GM12873 (cell line): Measurements from ENCODE around the gene TAF13.

Source experiments
- TF ChIP-seq, protein P1 (sequence below): IDR thresholded peaks from 2 replicates; pipeline ENCODE4 v1.5.1; 2012; ENCODE audit warnings: low read depth, mild to moderate bottlenecking, moderate library complexity, low read length, control low read depth; ENCODE audit not compliant: insufficient read depth; ENCODE audit errors: missing control alignments

Gene TAF13

DNA sequence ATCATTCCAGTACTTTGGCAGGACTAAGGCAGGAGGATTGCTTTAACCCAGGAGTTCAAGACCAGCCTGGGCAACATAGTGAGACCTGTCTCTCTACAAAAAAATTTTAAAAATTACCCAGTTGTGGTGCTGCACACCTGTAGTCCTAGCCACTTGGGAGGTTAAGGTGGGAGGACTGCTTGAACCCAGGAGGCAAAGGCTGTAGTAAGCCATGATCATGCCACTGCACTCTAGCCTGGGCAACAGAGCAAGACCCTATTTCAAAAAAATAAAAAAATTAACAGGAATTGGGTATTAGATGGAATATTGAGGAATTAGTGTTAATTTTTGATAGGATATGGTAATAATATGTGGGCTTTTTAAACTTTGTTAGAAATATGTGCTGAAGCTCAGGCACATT is 16.8 kb downstream of the TAF13 start:
- TF ChIP-seq, protein P1, sequence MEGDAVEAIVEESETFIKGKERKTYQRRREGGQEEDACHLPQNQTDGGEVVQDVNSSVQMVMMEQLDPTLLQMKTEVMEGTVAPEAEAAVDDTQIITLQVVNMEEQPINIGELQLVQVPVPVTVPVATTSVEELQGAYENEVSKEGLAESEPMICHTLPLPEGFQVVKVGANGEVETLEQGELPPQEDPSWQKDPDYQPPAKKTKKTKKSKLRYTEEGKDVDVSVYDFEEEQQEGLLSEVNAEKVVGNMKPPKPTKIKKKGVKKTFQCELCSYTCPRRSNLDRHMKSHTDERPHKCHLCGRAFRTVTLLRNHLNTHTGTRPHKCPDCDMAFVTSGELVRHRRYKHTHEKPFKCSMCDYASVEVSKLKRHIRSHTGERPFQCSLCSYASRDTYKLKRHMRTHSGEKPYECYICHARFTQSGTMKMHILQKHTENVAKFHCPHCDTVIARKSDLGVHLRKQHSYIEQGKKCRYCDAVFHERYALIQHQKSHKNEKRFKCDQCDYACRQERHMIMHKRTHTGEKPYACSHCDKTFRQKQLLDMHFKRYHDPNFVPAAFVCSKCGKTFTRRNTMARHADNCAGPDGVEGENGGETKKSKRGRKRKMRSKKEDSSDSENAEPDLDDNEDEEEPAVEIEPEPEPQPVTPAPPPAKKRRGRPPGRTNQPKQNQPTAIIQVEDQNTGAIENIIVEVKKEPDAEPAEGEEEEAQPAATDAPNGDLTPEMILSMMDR = no peak

DNA sequence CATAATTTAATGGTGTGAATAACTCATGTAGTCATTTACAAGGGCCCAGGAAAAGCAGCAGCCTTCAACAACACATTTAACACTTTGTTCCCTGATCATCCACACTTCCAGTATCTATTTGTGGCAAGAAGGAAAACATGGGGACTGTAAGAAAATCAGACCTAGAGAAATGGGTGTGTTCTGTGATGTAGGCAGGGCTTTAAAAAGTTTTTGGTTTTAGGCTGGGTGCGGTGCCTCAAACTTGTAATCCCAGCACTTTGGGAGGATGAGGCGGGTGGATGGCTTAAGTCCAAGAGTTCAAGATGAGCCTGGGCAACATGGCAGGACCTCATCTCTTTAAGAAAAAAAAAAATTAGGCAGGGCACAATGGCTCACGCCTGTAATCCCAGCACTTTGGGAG is 19.7 kb downstream of the TAF13 start:
- TF ChIP-seq, protein P1 = no peak

DNA sequence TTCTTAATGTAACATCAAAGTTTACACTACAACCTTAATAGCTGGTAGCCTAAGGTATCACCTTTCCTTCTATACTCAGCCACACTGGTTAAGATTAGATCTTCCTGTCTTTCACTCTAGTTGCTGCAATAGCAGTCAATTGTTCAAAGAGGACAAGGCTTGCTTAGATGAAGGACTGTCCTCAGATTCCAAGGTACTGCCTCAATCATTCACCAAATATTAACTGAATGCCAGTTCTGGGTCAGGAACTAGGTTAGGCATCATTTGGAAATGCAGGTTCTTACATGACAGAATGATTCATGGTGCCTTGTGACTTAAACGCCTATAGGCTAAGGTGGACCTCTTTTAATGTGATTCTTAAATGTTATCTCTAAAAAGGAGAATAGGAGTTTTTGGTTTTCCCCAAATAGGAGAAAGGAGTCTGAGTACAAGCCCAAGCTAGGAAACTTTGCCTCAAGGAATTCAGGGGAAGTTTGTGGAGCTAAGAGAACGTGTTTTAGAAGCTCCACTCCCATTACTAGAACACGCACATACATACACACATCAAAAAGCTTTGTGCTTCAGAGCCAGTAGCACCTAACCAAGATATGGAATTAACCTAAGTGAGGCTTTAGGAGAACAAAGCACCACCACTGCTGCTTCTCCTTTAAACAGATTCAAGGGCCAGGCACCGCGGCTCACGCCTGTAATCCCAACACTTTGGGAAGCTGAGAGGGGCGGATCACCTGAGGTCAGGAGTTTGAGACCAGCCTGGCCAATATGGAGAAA is 25.4 kb downstream of the TAF13 start:
- TF ChIP-seq, protein P1 = no peak

DNA sequence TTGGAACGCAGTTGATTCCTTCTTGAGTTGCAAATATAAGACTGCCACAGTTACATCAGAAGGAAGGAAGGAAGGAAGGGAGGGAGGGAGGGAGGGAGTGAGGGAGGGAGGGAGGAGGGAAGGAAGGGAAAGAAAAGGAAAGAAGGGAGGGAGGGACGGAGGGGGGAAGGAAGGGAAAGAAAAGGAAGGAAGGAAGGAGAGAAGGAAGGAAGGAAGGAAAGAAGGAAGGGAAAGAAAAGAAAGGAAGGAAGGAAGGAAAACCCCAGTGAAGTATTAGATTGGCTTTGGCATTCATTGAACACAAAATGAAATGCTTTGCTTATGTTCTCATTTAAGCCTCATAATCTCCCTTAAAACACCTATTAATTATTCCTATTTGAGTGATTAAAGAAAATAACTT is 27.5 kb downstream of the TAF13 start:
- TF ChIP-seq, protein P1 = no peak

DNA sequence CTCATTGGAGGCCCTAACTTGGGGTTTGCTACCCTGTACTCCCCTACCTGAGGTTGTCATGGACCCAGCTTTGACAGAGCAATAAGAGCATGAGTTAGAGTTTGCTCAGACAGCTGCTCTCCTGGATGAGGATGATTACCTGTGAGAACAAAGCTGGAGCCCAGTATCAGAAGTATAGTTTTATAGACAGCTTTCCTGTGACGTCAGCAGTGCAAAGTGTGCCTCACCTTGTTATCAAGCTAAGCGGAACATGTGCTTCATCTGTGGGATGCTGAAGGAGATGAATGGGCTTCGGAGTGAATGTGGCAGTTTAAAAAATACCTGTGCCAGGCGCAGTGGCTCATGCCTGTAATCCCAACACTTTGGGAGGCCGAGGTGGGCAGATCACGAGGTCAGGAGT is 28.5 kb downstream of the TAF13 start:
- TF ChIP-seq, protein P1 = no peak

DNA sequence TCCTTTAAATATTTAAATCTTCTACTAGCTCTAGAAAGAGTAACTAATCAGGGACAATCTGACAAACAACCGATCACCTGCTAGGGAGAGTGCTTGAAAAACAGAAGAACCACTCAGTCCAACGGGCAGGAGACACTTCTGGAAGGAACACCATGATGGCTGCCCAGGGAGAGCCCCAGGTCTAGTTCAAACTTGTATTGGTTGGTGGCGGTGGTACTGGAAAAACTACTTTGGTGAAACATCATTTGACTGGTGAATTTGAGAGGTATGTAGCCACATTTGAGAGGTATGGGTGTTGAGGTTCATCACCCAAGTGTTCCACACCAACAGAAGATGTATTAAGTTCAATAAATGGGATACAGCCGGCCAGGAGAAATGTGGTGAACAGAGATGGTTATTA is 29.1 kb downstream of the TAF13 start:
- TF ChIP-seq, protein P1 = no peak

DNA sequence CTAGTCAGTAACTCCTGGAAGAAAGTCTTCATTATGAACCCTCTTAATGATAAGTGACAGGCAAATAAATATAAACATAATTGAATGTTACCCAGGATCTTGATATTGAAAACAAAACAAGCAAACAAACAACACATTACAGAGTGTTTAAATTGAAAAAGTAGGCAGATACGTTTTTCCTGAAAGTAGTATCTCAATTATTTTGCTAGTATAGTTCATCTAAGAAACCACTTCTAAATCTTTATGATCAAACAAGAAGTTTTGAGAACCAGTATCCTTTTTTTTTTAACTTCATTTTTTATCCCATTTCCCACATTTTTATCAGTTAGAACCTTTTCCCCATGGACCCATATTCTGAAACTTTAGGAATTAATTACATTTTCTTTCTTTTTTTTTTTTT is 30.2 kb downstream of the TAF13 start:
- TF ChIP-seq, protein P1 = no peak
